Left renal cortex interstitium (tissue), 4 donors: ENCODE data around the gene HOXD1. TPM values are rescaled to one million over a fixed set of nuclear protein-coding genes. Genes with fewer than 3 reads are reported as not detected.

Experiments
- DNase-seq, 4 donors: peaks; one replicate each; pipeline ENCODE4 v3.0.0-alpha.2; 2013; ENCODE audit warnings: low read depth in 4 of 4, low spot score in 2 of 4, missing footprints in 1 of 4
- polyA plus RNA-seq, 4 donors: library from polyadenylated mRNA; unstranded; fragments of 120-200 nt; gene quantifications; one replicate each; pipeline ENCODE4 v1.2.1, GENCODE V29; 2013; ENCODE audit not compliant: insufficient read length in 4 of 4

Gene HOXD1
- polyA plus RNA-seq, 4 donors, result 9.2 to 14.6 (median 9.6) TPM

DNA sequence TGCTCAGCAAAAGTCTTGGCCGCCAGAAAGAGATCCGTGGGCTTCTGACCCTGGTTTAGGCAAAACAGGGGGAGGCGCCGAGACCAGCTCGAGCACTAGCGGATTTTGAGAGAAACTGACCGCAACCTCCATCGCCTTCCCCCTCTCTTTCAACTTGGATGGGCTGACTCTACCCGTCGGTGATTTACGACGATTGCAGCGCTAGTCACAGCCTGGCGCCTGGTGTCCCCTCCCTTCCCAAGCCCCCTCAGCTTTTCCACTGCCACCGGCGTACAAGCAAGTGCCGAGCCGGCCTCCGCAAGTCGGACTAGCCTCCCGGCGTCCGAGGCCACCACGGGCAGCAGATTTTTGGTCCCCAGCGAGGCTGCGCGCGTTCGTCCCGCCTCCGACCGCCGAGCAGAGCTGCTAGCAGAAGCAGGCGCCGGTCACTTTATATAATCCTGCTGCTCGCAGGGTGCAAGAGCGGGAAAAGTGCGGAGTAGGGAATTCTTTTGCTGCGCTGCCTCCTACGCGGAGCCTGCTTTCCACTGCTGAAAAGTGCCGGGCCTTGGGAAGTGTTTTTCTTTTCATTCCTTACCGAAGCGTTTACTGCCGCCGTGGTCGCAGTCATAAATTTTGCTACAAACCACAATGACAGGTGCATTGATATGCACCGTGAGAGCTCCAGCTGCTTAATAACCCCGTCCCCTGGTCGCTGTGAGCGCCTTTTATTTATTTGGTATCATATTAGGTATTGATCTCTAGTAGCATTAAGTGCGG lies 23.7 kb upstream of the HOXD1 start:
- DNase-seq, result peak in 1 of 4 donors; percentile 64

GRCh38 chr2:176165370-176166050 lies 23.0 kb upstream of the HOXD1 start:
- peak in 1 of 4 donors; percentile 57 for DNase-seq

GRCh38 chr2:176166272-176166671 lies 22.2 kb upstream of the HOXD1 start:
- no peak for DNase-seq

GRCh38 chr2:176167398-176167797 lies 21.1 kb upstream of the HOXD1 start:
- DNase-seq, result no peak

- DNase-seq, result no peak
Observed at GRCh38 chr2:176169181-176169580, 19.3 kb upstream of the HOXD1 start.

DNA sequence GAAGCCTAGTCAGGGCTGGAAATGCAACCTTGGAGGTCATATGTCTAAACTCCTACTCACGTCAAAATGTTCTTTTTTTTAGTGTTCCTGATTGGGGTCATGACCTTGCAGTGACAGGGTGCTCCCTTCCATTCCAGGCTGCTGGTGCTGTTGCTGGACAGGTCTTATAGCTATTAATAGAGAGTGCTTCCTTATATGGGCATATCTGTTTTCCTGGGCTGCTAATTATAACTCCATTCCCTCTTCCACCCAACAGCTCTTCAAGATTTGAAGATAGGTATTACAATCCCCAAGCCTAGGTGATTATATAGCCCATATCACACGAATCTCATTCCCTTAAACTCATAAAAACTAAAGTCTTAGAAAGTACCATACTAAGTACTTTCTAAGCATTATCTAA lies 18.8 kb upstream of the HOXD1 start:
- DNase-seq, result no peak

- peak in 2 of 4 donors; percentile 25 to 69 for DNase-seq
Observed at GRCh38 chr2:176170602-176171305, 17.7 kb upstream of the HOXD1 start.

DNA sequence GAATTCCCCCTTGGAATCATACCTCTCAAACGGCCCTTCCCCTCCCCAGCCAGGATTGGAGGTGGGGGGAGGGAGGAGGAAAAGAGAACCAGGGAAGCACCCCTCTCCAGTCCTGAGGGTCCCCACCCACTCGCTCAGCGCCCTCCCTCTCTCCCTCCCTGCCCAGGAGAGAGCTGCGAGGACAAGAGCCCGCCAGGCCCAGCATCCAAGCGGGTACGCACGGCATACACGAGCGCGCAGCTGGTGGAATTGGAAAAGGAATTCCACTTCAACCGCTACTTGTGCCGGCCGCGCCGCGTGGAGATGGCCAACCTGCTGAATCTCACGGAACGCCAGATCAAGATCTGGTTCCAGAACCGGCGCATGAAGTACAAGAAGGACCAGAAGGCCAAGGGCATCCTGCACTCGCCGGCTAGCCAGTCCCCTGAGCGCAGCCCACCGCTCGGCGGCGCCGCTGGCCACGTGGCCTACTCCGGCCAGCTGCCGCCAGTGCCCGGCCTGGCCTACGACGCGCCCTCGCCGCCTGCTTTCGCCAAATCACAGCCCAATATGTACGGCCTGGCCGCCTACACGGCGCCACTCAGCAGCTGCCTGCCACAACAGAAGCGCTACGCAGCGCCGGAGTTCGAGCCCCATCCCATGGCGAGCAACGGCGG lies 17.0 kb upstream of the HOXD1 start:
- DNase-seq, result peak in 1 of 4 donors; percentile 37

- no peak for DNase-seq
Observed at GRCh38 chr2:176172007-176172894, 16.2 kb upstream of the HOXD1 start.

DNA sequence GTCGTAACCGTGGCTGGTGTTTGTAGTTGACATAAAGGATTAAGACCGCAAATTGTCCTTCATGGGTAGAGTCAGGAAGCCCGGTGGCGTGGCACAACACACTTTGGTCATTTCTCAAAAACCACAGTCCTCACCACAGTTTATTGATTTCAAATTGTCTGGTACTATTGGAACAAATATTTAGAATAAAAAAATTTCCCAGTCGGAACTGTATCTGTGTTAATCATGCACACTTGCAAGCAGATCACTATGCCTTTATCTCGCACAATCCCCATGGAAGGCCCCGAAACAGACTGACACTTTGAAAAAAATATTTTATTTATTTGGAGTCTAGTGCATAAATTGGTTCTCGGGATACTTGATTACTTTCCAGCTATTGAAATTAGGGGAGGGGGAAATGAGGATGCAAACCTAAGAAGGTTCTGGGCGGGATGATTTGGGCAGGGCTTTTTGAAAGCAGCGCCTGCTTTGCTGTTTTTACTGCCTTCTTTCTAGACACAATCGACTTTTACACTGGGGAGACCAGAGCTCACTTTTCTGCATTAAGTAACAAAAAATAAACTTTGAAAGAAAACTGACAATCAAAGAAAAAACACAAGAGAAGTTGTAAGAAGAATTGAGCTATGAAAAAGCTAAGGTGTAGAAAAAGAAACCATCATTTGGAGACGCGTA lies 15.4 kb upstream of the HOXD1 start:
- no peak for DNase-seq

DNA sequence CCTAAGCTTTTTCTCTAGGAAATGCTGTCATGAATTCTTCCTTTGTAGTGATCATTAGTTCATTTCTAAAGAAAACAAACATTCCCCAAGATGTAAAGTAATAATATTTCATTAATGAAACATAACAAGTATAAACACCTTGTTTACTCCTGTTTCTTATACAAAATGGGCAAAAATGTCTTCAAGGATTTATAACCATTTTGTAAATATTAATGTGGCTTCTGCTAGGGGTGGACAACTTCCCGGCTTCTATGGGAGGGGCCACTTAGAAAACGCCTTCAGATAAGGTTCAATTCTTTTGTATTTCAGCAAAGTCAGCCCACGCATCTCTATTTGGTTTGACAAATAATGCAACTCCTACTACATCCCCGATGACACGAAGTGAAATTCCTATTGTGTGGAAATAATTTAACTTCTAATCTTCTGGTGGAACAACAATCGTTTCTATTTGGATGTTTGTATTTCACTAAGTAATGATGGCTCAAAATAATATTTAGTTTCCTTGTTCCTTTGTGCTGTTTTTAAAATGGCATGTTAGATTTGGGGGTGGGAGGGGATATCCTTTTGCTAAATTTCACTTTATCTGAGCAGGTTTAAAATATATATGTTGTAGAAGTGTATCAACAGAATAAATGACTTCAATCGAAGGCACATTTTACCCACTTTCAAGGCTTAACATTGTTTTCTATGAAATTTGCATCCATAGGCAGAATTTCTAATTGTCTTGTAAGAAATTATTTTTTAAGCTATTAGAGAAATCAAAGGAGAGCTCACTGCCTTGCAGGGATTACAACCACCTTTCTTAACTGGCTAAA lies 14.7 kb upstream of the HOXD1 start:
- no peak for DNase-seq

- DNase-seq, result peak in 2 of 4 donors; percentile 51 to 73
Observed at GRCh38 chr2:176174382-176174823, 14.1 kb upstream of the HOXD1 start.

DNA sequence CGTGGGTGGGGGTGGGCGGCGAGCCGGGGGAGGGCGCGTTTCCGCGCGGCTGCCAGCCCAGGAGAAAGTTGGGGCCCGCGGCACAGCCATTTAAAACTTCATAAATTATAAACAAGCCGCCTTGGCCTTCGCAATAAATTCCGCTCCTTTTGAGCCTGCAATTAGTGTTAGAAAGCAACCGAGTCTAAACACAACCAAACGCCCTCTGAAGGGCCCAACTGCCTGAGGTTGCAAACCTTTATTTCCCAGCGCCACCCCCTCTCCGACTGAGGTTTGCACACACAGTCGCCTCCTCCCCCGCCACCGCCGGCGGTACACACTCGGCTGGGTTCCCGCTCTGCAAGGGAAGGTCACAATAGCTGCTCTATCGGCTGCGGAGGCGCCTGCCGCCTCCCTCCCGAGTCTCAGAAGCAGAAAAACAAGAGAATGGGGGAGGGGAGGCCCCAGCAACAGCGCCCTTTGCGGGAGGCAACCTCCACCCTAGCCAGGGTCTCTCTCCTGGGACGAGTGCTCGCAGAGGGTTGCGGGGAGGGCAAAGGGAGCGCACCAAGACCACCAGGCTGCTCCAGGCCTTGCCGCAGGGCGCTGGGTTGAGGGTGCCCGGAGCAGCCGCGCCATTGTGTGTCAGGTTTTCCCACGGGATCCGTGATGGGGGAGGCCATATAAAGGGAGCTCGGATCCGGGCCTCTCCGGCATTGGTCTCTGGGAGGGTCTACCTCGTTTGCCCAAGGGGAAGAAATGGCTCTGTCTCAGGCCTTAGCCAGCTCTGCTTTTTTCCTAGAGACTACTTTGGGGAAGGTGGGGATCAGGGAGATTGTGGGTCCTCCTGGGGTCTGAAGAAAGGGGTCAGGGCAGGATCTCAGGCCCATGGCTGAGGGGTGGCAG lies 13.4 kb upstream of the HOXD1 start:
- DNase-seq, result peak in 1 of 4 donors; percentile 83

DNA sequence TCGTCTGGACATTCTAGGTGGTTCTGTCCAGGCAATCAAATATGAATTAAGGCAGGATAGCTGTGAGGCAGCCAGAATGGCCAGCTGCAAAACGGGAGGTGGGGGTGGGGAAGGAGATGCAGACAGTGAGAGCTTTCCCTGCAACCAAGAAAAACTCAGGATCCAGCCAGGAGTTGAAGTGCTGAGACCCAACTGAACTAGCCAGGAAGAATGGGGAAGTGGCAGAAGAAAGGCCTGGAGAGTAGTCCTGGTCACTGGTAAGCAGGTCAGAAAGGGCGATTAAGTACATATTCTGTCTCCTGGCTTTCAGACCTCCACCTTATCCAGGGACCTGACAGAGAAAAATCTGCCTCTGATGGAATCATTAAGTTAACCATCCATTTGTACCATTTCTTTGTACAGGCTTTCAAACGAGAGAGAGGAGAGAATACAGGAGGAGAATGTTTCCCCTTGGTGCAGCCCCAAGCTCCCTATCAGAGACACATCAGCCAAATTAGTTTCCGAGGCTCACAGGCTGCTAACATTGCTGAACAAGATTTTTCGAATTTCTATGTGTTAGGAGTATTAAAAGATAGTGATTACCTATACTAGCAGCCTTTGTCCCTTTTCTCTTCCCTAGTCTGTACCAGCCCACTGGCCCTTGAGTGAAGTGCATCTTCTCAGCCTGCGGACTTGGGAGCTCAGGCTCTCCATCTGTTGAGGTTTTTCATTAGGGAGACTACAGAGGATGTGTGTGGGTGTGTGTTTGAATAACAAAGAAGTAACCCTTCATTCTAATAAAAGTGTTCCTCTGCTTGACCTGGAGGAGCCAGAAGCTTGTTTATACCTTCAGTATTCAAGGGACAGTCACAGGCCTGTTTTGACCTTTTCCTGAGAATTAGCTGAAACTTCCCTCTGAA lies 12.5 kb upstream of the HOXD1 start:
- DNase-seq, result no peak

DNA sequence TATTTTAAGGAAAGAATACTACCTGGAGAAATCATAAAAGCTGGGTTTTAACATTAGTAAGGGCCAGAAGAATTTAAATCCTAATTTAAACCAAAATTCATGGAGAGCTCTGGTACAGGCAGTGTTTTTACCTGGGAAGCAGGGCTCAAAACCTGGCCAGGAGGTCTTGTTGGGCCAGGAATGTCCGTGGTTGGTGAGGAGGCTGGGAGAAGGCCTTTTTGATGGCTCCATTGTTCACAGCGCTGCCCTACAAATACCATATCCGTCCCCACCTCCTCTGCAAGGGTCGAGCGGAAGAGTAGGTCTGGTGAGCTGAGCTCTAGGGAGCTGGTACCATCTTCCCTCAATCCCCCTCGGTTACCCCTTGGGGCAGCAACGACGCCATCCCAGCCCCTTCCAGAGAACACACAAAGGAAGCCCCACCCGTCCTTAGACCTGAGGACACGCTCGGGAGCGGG lies 10.9 kb upstream of the HOXD1 start:
- no peak for DNase-seq

DNA sequence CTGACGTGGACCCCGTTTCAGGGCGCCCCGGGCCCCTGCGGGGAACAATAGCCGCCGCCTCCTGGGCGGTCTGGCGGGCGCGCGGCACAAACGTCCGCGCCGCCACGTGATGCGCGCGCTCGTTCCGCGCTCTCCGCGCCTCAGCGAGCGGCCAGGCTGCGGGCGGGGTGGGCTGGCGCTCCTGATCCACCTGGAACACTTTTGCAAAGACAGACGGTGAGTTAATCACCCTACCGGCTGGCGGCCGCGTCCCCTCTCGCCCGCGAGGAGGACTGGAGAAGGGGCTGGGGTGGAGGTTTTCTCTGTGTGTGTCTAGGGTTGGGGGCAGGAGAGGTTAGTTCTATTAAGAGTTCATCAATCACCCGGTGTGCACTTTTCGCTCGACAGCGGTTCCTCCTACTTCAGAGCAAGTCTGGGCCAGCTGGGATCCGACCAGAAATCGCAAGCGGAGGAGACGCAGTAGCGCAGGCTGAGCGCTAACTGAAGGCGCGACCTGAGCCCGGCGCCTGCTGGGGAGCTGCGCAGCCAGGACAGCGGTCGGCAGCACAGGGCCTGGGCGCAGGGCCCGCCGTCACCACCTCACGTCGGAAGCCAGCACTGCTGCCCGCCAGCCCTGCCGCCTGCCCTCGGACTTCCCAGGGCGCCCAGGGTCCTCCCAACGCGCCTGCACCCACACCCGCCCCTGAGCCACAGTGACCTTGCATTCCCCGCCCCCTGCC lies 10.3 kb upstream of the HOXD1 start:
- DNase-seq, result peak in 1 of 4 donors; percentile 71
